GM04504 (cell line): ENCODE data around the gene SEBOX.

ENCODE experiments used
- DNase-seq: peaks from one replicate; pipeline ENCODE4 v3.0.0-alpha.2; 2012; ENCODE audit warnings: low read depth

SEBOX gene

DNA sequence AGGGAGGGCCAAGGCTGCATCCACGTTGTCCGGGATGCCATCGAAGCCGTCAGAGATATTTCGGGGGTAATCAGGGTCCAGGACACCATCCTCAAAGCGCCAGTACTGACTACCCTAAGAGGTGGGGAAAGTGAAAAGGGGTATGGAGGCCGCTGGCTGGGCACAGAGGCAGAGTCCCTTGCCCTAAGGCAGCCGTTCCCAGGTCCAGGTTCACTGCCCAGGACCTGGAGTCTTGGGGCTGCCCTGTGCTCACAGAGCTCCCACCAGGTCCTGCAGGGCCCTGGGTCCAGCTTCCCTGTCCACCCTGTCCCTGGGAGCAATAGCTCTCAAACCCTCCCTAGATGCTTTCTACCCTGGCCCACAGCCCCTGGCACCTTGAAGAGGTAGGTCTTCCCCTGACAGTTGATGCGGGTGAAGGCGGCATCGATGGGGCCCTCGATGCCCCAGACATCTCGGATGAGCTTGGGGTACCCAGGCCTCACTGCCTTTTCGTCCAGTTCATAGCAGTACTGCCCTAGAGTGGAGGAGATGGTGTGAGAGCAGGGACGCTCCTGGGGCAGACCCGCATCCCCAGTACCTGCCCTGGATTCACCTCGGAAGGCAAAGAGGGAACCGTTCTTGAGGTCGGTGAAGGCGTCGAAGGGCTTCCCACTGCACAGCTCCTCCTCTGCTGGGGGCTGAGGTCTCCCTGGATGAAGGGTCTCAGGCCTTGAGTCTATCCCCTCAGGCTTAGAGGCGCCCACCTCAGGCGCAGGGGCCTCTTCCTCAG is 4.1 kb upstream of the SEBOX start:
- no peak for DNase-seq

DNA sequence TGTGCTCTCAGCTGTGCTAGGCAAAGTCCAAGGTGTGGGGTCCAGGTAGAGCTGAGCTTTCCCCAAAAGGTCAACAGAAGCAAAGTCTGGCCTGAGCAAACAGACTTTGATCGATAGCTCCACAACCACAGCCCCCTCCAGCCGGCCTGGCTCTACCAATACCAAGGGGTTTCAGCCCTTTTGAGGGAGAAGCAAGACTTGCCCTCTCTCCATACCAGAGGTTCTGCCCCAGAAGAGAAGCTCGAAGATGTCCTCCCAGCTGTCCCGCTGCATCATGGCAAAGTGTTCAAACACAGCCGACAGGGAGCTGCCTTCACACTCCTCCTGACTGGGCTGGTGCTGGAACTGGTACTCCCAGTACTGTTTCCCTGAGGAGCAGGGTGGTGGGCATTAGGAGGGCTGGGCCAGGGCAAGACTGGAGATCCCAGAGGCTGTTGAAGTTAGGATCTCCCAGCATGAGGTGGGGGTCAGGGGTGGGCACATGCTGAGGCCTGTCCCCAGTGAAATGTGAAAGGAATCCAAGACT is 3.4 kb upstream of the SEBOX start:
- no peak for DNase-seq

DNA sequence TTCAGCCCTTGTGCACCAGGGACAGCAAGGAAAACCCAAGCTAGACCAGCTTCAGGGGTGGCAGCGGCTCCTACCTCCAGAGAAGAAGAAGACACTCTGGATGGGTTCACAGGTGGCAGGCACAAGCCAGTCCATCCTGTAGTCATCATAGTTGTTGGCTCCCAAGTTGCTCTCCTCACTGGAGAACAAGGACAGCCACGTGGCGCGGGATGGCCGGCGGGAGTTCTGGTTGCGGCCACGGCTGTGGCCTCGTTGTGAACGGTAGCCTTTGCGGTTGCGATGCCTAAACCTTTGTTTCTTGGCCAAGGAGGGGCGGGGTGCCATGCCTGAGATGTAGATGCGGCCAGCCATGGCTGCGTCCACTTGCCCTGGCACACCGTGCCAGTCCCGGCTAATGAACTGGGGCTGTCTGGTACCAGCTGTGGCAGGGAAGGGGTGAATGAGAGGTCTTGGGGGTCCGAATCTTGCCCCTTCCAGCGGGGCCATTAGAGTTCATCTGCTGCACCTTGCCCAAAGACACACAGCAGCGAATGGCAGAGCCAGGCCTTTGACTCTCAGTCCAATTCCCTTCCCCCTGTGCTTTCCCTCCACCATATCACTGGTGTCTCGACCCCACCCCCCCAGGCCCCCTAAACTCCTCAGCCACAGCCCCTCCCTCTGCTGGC is 2.8 kb upstream of the SEBOX start:
- DNase-seq, result no peak

DNA sequence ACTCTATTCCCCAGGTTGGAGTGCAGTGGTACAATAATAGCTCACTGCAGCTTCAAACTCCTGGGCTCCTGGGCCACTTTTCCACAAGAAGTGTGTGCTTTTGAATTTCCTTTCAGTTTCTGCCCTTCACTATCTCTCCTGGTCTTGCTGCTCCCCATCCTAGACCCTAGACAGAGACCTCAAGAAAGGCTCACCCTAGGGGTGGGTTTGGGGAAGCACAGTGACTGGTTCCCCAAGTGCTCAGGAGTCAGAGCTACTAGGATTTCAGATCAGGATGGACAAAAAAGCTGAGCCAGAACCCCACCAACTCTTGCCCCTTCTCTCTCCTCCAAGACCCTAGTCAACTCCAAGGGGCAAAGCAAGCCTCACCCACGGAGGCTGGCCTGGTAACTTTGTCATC is 1.6 kb upstream of the SEBOX start:
- DNase-seq, result no peak

DNA sequence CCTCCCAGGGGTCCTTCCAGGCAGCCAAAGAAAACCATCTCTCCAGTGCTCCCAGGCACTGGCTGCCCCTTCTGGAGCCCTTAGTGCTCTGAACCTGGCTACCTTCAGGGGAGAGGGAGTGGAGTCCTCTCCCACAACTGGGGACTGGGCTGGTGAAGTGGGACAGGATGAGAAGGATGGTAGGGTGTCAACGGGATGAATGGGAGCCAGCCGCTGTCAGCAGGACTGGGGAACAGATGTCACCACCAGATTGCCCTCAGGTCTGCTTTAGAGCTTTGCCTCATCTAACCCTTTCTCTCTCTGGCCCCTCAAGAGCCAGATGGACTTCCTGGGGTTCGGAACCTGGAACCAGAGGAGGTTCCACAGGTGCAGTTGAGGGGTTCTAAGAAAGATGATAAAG is 488 bp upstream of the SEBOX start:
- no peak for DNase-seq

DNA sequence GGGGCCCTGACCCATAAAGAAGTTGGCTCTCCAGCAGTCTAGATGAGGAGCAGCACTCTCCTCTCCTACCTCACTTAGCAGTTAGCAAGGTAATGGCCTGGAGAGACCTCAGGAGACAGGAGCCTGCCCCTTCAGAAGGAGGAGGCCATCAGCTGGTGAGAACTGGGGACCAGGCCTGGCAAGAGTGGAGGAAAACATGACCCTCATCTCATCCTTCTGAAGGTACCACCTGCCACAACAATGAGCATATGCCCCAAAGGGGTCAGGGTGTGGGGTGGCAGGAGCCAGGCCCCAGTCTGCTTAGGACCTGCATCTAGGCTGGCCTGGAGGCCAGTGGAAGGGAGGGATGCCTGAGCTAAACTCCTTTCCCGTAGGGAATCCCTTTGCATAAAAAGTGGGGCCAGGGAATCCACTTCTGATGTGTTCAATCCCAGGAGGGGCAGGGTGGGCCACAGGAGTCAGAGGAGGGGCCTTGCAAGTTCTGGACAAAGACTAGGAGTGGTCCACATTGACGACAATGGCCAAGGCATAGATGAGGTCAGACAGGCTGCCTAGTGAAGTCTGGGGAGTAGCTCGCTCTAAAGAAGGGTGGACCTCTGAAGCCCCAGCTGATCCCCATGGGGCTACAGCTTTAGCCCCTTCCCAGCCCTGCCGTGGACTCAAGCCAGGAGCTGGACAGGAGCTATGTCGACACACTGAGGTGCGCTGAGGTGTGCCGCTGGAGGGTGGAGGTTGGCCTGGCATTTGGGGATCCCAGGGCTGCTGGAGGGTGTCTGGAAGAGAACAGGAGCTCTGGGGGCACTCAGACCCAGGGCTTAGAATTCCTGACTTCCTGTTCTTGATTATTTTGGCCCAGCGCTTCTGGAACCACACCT is 986 bp downstream of the SEBOX start:
- no peak for DNase-seq

DNA sequence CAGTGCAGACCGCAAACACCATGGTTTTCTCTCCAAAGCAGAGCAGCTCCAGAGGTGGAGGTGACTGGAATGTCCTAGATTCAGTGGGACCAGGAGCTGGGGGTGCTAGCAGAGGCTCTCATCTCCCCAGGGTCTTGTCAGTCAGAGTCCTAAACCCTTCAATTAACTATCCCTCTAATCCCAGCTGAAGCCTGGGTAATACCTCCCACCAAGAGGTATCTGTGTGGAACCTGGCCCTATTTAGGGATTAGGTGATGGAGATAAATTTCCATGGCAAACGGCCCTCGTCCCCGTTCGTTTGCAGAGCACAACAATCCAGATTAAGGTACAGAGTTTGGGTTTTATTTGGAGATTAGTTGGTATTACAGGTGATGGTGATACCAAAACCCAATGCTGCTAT is 1.8 kb downstream of the SEBOX start:
- no peak for DNase-seq

DNA sequence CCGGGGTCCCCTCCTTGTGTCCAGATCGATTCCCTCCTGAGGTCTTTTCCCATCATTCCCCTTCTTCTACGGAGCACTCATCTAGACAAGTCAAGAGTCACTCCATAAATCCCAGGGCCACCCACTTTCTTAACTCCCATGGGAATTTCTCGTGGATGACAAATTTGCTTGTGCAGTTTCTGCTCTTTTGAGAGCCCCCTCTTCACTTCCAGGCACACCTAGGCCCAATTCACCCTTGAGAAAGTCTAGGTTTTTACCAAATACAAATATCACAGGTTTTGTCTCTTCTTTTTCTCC is 7.2 kb downstream of the SEBOX start:
- no peak for DNase-seq

DNA sequence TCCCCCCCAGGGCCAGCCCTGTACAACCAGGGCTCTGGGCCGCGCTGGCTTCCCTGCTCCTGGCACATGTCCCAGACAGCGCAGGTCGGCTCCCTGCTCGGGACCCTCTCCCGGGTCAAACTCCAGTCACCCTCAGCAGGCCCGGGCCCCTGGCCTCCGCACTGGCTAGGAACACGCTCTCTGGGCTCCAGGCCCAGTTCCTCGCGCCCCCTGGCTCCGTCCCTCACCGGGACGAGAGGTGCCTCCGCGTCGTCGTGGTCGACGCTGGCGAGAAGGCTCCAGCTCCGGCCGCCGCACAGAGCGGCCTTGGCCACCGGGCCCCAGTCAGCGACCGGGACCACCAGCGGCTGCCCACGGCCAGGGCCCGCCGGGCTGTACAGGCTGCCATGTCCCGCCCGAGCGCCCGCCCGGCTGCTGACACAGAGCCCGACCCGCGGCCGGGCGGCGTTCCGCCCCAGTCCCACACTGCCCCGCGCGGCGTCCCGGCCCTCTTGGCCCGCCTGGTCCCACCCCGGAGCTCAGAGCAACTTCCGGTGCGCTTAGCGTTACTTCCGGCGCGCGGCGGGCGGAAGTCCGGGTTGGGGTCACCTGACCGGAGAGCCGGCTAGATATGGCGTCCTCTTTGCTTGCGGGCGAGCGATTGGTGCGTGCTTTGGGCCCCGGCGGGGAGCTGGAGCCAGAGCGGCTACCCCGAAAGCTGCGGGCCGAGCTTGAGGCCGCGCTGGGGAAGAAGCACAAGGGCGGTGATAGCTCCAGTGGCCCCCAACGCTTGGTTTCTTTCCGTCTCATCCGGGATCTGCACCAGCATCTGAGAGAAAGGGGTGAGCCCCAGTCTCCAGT is 7.7 kb downstream of the SEBOX start, which contains the start of gene POLDIP2:
TSS of gene POLDIP2 (minus strand) at position 467 of the 840 bp plus-strand sequence. CDS start at position 388, 79 bp downstream.
- peak; percentile 85 for DNase-seq

DNA sequence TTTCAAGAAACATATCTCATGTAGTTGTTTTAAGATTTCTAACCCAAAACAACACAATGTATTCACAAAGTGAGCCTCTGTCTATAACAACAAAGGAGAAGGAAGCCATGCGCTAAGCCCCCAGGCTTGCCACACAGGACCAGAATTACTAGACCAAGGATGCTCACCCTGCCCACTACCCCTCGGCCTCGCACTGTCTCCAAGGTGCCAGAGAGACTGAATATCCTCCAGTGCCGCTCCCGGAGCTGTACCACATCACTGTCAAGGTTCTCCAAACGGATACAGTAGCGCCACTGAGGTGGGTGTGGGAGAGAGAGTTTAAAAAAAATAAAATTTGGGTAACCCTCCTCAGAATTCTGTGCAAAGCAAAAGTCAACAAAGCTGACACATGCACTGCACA is 14.7 kb downstream of the SEBOX start:
- no peak for DNase-seq

DNA sequence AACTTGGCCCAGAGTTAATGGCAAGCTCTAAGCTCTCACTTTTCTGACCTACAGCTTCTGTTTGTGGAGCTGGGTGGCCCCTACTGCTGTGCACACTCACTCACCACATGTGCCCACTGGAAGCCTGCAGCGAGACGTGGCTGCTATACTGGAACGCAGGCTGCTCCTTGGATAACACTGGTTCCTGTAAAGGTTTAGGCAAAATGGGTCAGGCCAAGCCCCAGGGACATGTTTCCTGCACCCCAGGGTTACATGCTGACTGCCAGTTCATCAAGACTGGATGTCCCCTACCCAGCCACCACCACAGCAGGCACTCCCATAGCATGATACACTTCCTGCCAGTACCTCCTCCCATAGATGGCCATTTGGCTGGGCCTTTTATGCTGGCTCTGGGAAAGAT is 16.0 kb downstream of the SEBOX start:
- DNase-seq, result no peak

DNA sequence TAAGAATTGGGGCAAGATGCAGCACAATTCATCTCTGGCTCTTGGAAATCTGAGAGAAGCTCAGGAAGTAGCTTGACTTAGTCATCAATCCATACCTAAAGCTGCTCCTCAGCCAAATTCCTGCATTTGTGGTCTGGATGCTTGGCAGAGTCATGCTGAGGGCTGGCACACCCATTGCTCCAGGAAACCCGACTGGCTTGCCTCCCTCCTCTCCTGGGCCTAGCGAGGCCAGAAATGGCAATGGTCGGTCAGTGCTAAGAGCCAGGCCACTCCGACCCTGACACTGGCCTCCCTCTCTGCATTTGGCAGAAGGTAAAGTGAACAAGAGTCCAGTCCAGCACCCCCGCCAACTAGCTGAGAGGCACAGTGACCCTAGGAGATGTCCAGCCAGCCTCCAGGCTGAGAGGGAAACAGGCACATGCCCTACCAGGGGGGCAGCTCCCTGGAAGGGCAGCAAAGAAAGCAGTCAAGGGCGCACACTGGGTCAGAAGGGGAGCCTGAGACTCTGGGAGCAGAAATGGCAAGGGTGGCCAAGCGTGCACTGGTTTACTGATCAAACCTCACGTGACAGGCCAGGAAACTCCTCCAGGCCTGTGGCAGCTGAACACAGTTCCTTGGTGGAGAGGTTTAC is 17.6 kb downstream of the SEBOX start:
- peak; percentile 75 for DNase-seq

DNA sequence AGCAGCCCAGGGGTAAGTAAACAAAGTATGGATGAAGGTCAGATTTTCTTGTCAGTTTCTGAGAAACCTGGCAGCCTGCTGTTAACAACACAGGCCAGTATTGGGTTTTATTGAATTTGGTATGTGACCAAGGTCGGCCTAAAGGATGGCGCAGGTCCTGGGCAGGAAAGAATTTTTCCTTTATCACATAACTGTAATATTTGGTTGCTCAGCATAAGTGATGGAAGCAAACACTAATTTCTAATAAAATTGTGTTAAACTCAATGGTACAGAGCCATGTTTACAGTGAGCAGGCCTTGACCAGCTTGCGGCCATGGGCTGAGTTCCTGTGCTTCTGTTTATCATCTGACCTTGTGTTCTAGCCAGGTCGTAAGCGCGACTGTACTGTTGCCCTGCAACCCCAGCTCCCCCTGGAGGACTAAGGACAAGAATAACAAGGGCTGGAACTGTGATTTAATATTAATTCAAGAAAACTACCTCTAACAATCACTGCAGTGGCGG is 18.2 kb downstream of the SEBOX start:
- no peak for DNase-seq

DNA sequence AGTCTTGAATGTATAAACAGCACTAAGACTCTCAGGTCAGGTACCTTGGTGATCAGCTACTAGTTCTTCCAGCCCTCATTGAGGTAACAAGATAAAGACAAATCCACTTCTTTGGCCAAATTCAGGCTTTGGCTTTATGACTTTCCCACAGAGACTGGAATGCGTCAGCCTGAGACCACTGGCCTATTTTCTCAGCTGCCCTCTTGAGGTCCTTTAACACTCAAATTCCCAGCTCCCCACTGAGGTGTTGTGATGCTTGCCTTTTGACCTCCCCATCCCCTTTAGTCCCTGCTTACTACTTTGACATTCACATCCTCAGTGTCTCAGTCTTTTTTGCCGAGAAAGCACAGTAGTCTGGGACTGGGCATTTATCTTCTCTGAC is 18.8 kb downstream of the SEBOX start:
- no peak for DNase-seq

DNA sequence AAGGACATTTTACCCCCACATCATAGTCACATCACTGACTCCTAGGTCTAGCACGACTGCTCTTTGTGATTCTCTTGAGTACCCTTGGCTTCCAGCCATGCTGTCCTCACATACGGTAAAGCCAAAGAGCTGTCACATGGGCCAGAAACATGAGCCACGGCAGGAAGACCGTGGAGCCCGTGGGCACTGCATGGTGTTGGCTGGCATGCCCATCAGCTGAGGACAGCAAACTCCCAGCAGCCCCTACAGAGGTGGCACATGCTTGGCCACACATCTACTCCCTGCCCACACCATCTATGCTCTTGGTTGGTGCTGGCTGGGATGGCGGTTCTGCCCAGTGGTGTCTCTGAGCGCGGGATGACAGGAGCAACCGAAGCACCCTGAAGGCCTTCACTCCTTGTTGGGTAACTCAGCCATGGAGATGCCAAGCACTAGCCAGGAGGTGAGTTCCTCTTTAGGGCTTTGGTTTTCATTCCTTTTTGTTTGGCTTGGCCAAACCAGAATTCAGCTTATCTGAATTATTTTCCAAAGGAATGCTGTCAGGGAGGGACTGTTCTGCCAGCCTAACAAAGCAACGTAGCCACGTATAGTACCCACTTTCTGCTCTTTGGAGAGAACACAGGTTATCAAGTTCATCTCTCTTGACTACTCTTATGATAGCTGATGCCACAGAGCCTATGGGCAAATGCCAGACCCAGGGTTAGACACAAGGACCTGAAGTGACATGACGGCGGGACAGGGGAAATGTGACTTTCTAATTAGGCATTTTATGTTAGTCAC is 19.4 kb downstream of the SEBOX start:
- DNase-seq, result no peak

DNA sequence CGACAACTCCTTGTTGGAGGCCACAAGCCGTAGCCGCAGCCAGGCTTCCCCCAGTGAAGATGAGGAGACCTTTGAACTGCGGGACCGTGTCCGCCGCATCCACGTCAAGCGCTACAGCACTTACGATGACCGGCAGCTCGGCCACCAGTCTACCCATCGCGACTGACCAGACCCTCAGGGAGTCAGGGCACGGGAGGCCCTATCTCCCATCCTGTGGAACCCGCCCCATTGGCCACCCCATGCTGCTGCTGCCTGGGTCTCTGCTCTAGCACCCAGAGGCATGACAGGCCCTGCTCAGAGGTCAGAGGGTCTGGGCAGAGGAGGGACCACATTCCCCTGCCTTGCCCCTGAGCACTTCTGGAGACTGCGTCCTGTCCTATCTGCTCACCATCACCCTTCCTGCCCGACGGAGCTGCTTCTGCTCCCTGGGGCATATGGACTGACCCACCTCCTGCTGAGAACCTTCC is 20.5 kb downstream of the SEBOX start:
- DNase-seq, result no peak

DNA sequence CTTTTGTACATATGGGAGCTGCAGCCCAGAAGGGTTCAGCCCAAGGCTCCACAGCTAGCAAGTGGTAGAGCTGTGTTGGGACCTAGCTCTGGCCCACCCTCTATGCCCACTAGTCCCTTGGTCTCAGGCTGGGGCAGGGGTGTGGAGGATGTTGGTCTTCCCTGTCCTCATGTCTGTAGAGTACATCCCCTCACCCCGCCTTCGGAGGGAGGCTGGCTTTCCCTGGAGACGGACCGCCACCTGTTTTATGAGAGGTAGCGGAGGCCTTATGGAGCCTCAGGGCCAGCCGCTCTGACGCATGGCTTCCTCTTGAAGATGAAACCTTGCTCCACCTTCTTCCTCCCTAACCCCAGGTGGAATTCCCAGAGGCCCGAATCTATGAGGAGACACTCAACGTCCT is 21.0 kb downstream of the SEBOX start:
- no peak for DNase-seq

DNA sequence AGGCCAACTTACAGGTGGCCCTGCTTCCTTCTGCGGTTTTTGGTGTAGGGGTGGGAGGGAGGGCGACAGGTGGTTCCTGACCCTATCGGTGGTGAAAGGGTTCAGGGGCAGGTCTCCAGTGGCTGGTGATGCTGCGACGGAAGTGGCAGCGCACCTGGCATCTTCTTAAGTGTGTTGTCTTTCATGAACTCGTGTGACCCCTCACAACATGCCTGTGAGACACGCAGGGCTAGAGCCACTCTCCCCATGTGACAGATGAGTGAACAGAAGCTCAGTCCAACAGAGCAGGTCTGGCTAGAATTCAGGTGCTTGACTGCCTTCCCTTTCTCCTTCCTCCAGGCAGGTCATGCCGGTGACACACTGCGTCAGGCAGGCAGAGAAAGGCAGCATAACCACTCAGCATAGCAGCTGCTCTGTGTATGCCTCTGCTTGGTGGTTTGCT is 21.5 kb downstream of the SEBOX start:
- DNase-seq, result no peak

DNA sequence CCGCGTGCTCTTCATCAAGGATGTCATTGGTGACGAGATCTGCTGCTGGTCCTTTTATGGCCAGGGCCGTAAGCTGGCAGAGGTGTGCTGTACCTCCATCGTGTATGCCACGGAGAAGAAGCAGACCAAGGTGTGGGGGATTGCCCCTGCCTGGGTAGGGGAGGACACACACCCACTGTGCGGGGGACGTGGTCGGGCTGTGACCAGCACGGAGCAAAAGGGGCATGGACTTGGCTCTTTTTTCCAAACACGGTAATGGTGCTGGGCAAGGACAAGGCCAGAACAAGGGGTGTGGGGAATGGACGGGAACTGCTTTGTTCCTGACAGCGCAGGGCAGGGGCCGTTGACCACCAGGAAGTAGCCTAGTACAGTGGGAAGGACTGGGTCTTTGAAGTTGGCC is 22.7 kb downstream of the SEBOX start:
- no peak for DNase-seq

DNA sequence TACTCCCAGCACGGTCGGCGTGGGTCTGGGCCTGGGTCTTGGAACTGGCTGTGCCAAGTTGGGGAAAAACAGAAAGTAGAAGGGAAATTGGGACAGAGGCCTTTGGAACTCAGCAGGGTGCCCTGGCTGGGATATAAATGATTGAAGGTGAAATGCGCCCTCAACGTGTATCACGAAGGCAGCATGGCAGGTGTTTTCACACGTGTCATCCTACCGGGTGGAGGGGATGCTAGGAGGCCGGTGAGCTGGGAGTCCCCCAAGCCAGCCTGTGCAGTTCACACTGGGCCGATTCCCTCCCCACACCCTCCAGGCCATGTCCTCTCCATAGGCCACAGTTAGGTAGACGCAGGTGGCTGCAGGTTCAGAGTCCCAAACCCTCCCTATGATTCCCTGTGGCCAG is 23.5 kb downstream of the SEBOX start:
- no peak for DNase-seq
